CD4-positive, alpha-beta T cell (primary cell): Measurements from ENCODE around the gene RNU2-1. TPM values are rescaled to one million over a fixed set of nuclear protein-coding genes. Genes with fewer than 3 reads are reported as not detected.
"Not testable (repeated sequence)": the region's sequence is repeated elsewhere in the genome, so short reads cannot be mapped to it uniquely, and the experiment has no call there.

Source experiments
- ATAC-seq: fragments of 200-7000 bp; cut with Tn5 transposase; one replicate; pipeline ENCODE4 v1.10.0; 2022; ENCODE audit warnings: mild to moderate bottlenecking; ENCODE audit not compliant: poor library complexity
- CTCF ChIA-PET: fragments of 350-600 bp; sonication (Branson Sonifier 250); formaldehyde crosslinking; loops from one replicate; lab custom pipeline; 2021; ENCODE audit warnings: antibody characterized with exemption, inconsistent platforms; lab: Charles Lee
- POLR2A ChIA-PET: fragments of 350-600 bp; sonication (Branson Sonifier 250); formaldehyde crosslinking; loops from one replicate; lab custom pipeline; 2021; ENCODE audit warnings: antibody characterized with exemption, inconsistent platforms; lab: Charles Lee
- DNase-seq, 14 experiments: peaks; one replicate each; pipeline ENCODE4 v3.0.0-alpha.2; 2013 to 2020; ENCODE audit warnings: mixed read lengths in 2 of 14
- H3K27ac ChIP-seq, 2 donors: one replicate each; pipeline versions ENCODE4 v1.5.1 to v1.7.0; 2013; ENCODE audit warnings: low read length in 2 of 2, low read depth in 1 of 2, mild to moderate bottlenecking in 1 of 2
- H3K27me3 ChIP-seq, 2 experiments: 1 replicate in 1 of 2; 2 replicates in 1 of 2; pipeline versions ENCODE4 v1.6.1 to v1.7.0; 2013; ENCODE audit warnings: low read length in 2 of 2, control low read depth in 1 of 2, mild to moderate bottlenecking in 1 of 2, moderate library complexity in 1 of 2; ENCODE audit not compliant: insufficient read depth in 2 of 2, control insufficient read depth in 1 of 2
- H3K36me3 ChIP-seq: one replicate; pipeline ENCODE4 v1.6.1; 2013; ENCODE audit warnings: low read length, control low read depth; ENCODE audit not compliant: insufficient read depth
- H3K4me1 ChIP-seq: one replicate; pipeline ENCODE4 v1.6.1; 2013; ENCODE audit warnings: low read length, control low read depth; ENCODE audit not compliant: insufficient read depth
- H3K4me3 ChIP-seq: one replicate; pipeline ENCODE4 v1.5.1; 2013; ENCODE audit warnings: mild to moderate bottlenecking, low read length, moderate library complexity
- H3K9me3 ChIP-seq, 2 experiments: 1 replicate in 1 of 2; 2 replicates in 1 of 2; pipeline versions ENCODE4 v1.6.1 to v1.7.0; 2013; ENCODE audit warnings: low read length in 2 of 2, mild to moderate bottlenecking in 2 of 2, control low read depth in 1 of 2, moderate library complexity in 1 of 2; ENCODE audit not compliant: control insufficient read depth in 1 of 2, insufficient read depth in 1 of 2
- H3K27ac Mint-ChIP-seq: one replicate; pipeline ENCODE4 v1.8.0; 2020; ENCODE audit warnings: mixed read lengths
- H3K27me3 Mint-ChIP-seq: one replicate; pipeline ENCODE4 v1.8.0; 2021; ENCODE audit warnings: mixed read lengths
- H3K36me3 Mint-ChIP-seq: one replicate; pipeline ENCODE4 v1.8.0; 2021; ENCODE audit warnings: low read depth, mixed read lengths
- H3K4me1 Mint-ChIP-seq: one replicate; pipeline ENCODE4 v1.8.0; 2021; ENCODE audit warnings: low read depth, mixed read lengths
- H3K4me3 Mint-ChIP-seq: one replicate; pipeline ENCODE4 v1.8.0; 2020; ENCODE audit warnings: mild to moderate bottlenecking, mixed read lengths
- H3K9me3 Mint-ChIP-seq: one replicate; pipeline ENCODE4 v1.8.0; 2020; ENCODE audit warnings: mixed read lengths
- intact Hi-C, 2 experiments: fragments of 100-400 bp; cut with DNase I in 1 of 2; cut with micrococcal nuclease in 1 of 2; formaldehyde crosslinking; loops; one replicate each; pipeline versions ENCODE4 v1.15.1 to v1.9.0; 2023 to 2025; cut with DNase I, micrococcal nuclease
- total RNA-seq, 174 experiments: library from RNA in 2 of 174; stranded (reverse) in 2 of 174; gene quantifications; one replicate each; pipeline ENCODE4 v1.2.3 and lab custom pipeline; 2021 to 2026
- TF ChIP-seq, protein P1 (sequence below): fragments of 200-600 bp; IDR thresholded peaks from one replicate; pipeline ENCODE4 v1.8.0; 2022; ENCODE audit warnings: antibody characterized with exemption, mild to moderate bottlenecking

The RNU2-1 gene
- total RNA-seq, 2 experiments from 2014 or later: 5,534 to 5,951 TPM

DNA sequence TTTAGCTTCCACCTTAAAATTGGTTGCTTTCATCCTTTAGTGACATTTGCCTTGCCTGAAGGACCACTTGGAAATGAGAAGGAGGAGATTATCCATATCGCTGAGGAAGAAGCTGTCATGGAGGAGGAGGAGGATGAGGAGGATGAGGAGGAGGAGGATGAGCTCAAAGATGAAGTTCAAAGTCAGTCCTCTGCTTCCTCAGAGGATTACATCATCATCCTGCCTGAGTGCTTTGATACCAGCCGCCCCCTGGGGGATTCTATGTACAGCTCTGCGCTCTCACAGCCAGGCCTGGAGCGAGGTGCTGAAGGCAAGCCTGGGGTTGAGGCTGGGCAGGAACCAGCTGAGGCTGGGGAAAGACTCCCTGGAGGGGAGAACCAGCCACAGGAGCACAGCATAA, 33.6 kb downstream of the RNU2-1 start:
- Histone ChIP-seq H3K36me3 (peaks cover 87% of the 10 kb centered on the region), H3K4me1 (no peaks in the 10 kb centered on the region), H3K9me3 (no peaks in the 10 kb centered on the region), H3K27ac (no peak overlapping the region), H3K27me3 (no peaks in the 10 kb centered on the region), H3K4me3 (no peak overlapping the region)
- TF ChIP-seq, protein P1, sequence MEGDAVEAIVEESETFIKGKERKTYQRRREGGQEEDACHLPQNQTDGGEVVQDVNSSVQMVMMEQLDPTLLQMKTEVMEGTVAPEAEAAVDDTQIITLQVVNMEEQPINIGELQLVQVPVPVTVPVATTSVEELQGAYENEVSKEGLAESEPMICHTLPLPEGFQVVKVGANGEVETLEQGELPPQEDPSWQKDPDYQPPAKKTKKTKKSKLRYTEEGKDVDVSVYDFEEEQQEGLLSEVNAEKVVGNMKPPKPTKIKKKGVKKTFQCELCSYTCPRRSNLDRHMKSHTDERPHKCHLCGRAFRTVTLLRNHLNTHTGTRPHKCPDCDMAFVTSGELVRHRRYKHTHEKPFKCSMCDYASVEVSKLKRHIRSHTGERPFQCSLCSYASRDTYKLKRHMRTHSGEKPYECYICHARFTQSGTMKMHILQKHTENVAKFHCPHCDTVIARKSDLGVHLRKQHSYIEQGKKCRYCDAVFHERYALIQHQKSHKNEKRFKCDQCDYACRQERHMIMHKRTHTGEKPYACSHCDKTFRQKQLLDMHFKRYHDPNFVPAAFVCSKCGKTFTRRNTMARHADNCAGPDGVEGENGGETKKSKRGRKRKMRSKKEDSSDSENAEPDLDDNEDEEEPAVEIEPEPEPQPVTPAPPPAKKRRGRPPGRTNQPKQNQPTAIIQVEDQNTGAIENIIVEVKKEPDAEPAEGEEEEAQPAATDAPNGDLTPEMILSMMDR: no peak
- no peak overlapping the region for H3K4me3 Mint-ChIP-seq
- DNase-seq (no peak), ATAC-seq (no peak)
- peaks cover 84% of the 10 kb centered on the region for H3K36me3 Mint-ChIP-seq
- H3K27ac Mint-ChIP-seq: no peak overlapping the region
- ChIA-PET POLR2A (interaction anchor here (1.2 to 1.6 kb wide), 4 partner anchors 11 to 236 kb away, joined by 3 to 7 read pairs (median 4); partner anchors contain the start of genes NBR1 and TMEM106A), CTCF (interaction anchor here (2.0 kb wide), 1 partner anchor 11 kb away, joined by 6 read pairs; the partner anchor contains the start of gene TMEM106A)
- H3K9me3 Mint-ChIP-seq: no peaks in the 10 kb centered on the region
- no peaks in the 10 kb centered on the region for H3K27me3 Mint-ChIP-seq
- no peaks in the 10 kb centered on the region for H3K4me1 Mint-ChIP-seq
- intact Hi-C loops: loop anchor here in 1 of 2 experiments (10.0 kb wide), 1 partner anchor 355 kb away; the partner anchor contains the start of gene AOC2

DNA sequence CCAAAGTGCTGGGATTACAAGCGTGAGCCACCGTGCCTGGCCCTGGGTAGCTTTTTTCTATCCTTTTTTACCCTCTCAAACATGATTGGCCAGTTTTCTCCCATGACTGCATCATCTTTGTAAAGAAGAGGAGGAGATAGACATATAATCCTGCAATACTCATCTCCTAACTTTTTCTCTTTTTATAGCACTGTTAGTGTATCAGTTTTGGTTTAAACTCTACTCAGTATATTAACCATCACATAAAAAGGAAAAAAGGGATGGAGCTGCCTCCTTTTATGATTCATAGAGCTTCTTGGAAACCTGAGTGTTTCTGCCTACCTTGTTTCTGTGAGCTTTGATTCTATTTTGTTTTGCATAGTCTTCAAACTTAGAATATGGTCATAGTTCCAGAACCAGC, 34.1 kb downstream of the RNU2-1 start:
- H3K36me3 ChIP-seq: peaks cover 90% of the 10 kb centered on the region
- no peak for DNase-seq
- no peaks in the 10 kb centered on the region for H3K27me3 ChIP-seq
- H3K4me3 ChIP-seq: no peak overlapping the region
- H3K27me3 Mint-ChIP-seq: no peaks in the 10 kb centered on the region
- H3K4me1 Mint-ChIP-seq: no peaks in the 10 kb centered on the region
- ATAC-seq: no peak
- H3K4me1 ChIP-seq: no peaks in the 10 kb centered on the region
- no peak overlapping the region for H3K27ac ChIP-seq
- ChIA-PET CTCF (interaction anchor here (2.0 kb wide), 1 partner anchor 12 kb away, joined by 6 read pairs; the partner anchor contains the start of gene TMEM106A), POLR2A (interaction anchor here (1.2 to 1.6 kb wide), 3 partner anchors 28 to 236 kb away, joined by 3 to 7 read pairs (median 6); partner anchors contain the start of gene NBR1)
- peaks cover 84% of the 10 kb centered on the region for H3K36me3 Mint-ChIP-seq
- H3K4me3 Mint-ChIP-seq: no peak overlapping the region
- intact Hi-C loops: loop anchor here in 1 of 2 experiments (10.0 kb wide), 2 partner anchors 355 to 475 kb away; partner anchors contain the start of gene AOC2
- H3K9me3 Mint-ChIP-seq: no peaks in the 10 kb centered on the region
- no peak overlapping the region for H3K27ac Mint-ChIP-seq
- no peaks in the 10 kb centered on the region for H3K9me3 ChIP-seq
- TF ChIP-seq, protein P1: no peak

DNA sequence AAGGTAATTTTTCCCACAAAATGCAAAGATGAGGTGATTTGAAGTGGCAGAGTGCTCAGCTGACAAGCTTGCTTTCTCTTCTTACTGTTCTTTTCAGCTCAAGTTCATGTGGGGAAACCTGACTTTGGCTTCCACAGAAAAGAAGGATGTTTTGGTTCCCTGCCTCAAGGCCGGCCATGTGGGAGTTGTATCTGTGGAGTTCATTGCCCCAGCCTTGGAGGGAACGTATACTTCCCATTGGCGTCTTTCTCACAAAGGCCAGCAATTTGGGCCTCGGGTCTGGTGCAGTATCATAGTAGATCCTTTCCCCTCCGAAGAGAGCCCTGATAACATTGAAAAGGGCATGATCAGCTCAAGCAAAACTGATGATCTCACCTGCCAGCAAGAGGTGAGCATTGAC, 40.5 kb downstream of the RNU2-1 start:
- Mint-ChIP-seq H3K36me3 (peaks cover 97% of the 10 kb centered on the region), H3K4me3 (no peak overlapping the region), H3K9me3 (no peaks in the 10 kb centered on the region), H3K4me1 (no peaks in the 10 kb centered on the region), H3K27ac (no peak overlapping the region), H3K27me3 (no peaks in the 10 kb centered on the region)
- no peaks in the 10 kb centered on the region for H3K9me3 ChIP-seq
- no peak for DNase-seq
- TF ChIP-seq, protein P1: no peak
- peaks cover 88% of the 10 kb centered on the region for H3K36me3 ChIP-seq
- H3K27ac ChIP-seq: no peak overlapping the region
- H3K4me1 ChIP-seq: no peaks in the 10 kb centered on the region
- no peak for ATAC-seq
- no peaks in the 10 kb centered on the region for H3K27me3 ChIP-seq
- no peak overlapping the region for H3K4me3 ChIP-seq
- CTCF ChIA-PET: no interaction called here
- POLR2A ChIA-PET: interaction anchor here (1.0 kb wide), 1 partner anchor 18 kb away, joined by 3 read pairs; the partner anchor contains the start of gene TMEM106A
- intact Hi-C loops: loop anchor here in 1 of 2 experiments (10.0 kb wide), 1 partner anchor 468 kb away; no protein-coding TSS in a partner anchor

DNA sequence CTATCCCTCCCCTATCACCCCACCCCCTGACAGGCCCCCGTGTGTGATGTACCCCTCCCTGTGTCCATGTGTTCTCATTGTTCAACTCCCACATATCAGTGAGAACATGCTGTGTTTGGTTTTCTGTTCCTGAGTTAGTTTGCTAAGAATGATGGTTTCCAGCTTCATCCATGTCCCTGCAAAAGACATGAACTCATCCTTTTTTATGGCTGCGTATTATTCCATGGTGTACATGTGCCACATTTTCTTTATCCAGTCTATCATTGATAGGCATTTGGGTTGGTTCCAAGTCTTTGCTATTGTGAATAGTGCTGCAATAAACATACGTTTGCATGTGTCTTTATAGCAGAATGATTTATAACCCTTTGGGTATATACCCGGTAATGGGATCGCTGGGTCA, 47.1 kb downstream of the RNU2-1 start:
- POLR2A ChIA-PET, H3K4me1 ChIP-seq, DNase-seq, intact Hi-C loops, H3K27ac Mint-ChIP-seq, H3K4me3 ChIP-seq, H3K27me3 ChIP-seq, ATAC-seq, H3K27me3 Mint-ChIP-seq, CTCF ChIA-PET, H3K4me3 Mint-ChIP-seq, H3K9me3 ChIP-seq, H3K4me1 Mint-ChIP-seq, H3K27ac ChIP-seq, H3K9me3 Mint-ChIP-seq: not testable (repeated sequence)
- peaks cover 74% of the 10 kb centered on the region for H3K36me3 Mint-ChIP-seq
- peaks cover 57% of the 10 kb centered on the region for H3K36me3 ChIP-seq
